Coronary artery (tissue), 2 donors: ENCODE results near the gene SRY.
"Not testable (repeated sequence)": the region's sequence is repeated elsewhere in the genome, so short reads cannot be mapped to it uniquely, and the experiment has no call there.

ENCODE experiments used
- DNase-seq: peaks from one replicate; pipeline ENCODE4 v3.0.0-alpha.2; 2017; ENCODE audit warnings: low spot score
- H3K27ac ChIP-seq, 2 donors: fragments of 200-600 bp; sonication (generic); one replicate each; pipeline ENCODE4 v1.5.1; 2016 to 2019
- H3K4me3 ChIP-seq: fragments of 200-600 bp; sonication (generic); 2 replicates; pipeline ENCODE4 v1.5.1; 2016; ENCODE audit warnings: mild to moderate bottlenecking, moderate library complexity
- CTCF ChIP-seq: fragments of 200-600 bp; sonication (generic); IDR thresholded peaks from one replicate; pipeline ENCODE4 v1.5.1; 2019; ENCODE audit warnings: antibody characterized with exemption

SRY gene

DNA sequence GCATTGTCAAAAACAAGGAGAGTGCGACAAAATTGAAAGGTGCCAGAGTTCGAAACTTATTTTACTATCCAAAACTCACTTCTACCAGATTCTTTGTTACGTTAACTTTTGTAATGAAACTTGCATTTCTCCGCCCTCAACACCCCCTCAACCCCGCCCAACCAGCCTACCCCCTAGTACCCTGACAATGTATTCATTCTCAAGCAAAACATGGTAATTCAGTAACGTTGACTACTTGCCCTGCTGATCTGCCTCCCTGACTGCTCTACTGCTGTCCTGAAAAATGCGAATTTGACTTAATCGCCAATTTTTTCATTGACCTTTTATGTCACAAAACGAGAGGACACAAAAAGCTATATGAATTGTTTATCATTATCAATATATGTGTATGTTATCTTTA lies at the start of gene SRY:
Gene SRY, minus strand, starts transcription at position 83 of the 400 bp plus-strand sequence. Its CDS starts 79 bp downstream, at position 4.
- no peak within 1 kb of the TSS for H3K4me3 ChIP-seq
- no peak for DNase-seq
- no peak for TF ChIP-seq CTCF
- H3K27ac ChIP-seq = no peak within 1 kb of the TSS

- DNase-seq = no peak
- no peak for TF ChIP-seq CTCF
- Histone ChIP-seq H3K4me3 (no peak overlapping the region), H3K27ac (no peak overlapping the region)
Observed at GRCh38 chrY:2837078-2837477, 49.6 kb upstream of the SRY start.

GRCh38 chrY:2835230-2835629 lies 47.7 kb upstream of the SRY start:
- no peak overlapping the region for H3K4me3 ChIP-seq

DNA sequence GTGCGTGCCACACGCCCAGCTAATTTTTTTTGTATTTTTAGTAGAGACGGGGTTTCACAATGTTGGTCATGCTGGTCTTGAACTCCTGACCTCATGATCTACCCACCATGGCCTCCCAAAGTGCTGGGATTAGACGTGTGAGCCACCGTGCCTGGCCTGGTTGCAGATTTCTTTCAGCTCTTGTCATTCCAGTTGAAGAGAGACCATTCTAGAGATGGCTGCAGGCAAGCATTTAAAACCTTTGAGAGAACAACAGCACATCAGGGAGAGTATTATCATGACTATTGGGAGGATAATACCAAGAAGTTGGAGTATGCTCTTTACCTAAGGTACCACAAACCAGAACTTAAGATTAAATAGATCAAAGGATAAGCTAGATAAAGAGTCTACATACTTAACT lies 41.0 kb upstream of the SRY start:
- TF ChIP-seq CTCF = no peak
- no peak for DNase-seq

More at GRCh38 chrY:2835230-2835629, 47.7 kb upstream of the SRY start:
- no peak for DNase-seq
- no peak for TF ChIP-seq CTCF
- H3K27ac ChIP-seq = no peak overlapping the region

GRCh38 chrY:2824471-2824870 lies 37.0 kb upstream of the SRY start:
- H3K27ac ChIP-seq = no peak overlapping the region
- TF ChIP-seq CTCF = no peak
- H3K4me3 ChIP-seq = no peak overlapping the region
- no peak for DNase-seq

More for the DNA sequence above, 41.0 kb upstream of the SRY start:
- H3K4me3 ChIP-seq = no peak overlapping the region
- no peak overlapping the region for H3K27ac ChIP-seq

- not testable (repeated sequence) for DNase-seq, H3K4me3 ChIP-seq, H3K27ac ChIP-seq
Observed at GRCh38 chrY:2817146-2817896, 29.8 kb upstream of the SRY start.

GRCh38 chrY:2800246-2800645 lies 12.8 kb upstream of the SRY start:
- H3K27ac ChIP-seq = no peak overlapping the region
- DNase-seq = no peak
- H3K4me3 ChIP-seq = no peak overlapping the region
- no peak for TF ChIP-seq CTCF
